Measurements from ENCODE around the gene RFX1.

The RFX1 gene

DNA sequence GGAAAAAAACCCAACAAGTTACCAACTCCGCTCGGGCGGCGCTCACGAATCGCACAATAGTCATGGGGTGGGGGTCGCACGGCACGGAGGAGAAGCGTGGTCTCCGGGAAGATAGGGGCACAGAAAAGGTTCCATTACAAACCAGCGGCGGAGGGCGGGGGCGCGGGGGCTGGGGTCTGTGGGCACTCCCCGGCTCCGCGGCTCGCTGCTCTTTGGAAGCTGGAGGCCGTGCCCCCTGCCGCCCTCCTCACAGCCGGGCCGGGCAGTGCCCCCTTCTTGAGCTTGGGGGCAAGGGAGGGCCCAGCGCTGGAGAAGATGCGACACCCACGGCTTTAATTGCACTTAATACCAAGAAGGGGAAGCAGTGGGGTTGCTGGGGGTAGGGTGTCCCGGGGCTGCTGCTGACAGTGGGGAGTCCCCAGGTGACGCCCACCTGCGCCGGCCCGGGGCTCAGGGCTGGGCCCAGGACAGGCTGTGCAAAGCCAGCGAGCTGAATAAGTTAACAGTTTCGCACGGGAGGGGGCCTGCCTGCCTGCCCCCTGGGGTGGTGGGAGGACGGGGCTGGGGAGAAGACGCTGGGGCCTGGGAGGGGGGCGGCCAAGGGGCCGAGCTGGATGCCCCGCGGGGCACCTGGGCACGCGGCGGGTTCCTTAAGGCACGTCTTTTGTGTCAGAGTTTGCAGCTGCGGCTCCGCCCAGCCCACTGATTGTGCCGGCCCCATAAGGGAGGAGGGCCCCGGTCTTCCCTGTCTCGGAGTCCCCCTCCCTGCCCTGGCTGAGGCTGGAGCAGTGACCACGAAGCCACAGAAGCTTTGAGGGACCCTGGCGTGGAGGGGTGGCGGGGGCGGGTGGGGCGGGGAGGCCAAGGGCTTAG lies 44.1 kb downstream of the RFX1 start:
- DNase-seq, result no peak
- TF ChIP-seq GATA1 (IDR thresholded peaks at IDR 0.05; ENCODE audit: low read depth, low read length), result no peak
- no peak for TF ChIP-seq POLR2A (IDR thresholded peaks at IDR 0.05; ENCODE audit: low read length)

DNA sequence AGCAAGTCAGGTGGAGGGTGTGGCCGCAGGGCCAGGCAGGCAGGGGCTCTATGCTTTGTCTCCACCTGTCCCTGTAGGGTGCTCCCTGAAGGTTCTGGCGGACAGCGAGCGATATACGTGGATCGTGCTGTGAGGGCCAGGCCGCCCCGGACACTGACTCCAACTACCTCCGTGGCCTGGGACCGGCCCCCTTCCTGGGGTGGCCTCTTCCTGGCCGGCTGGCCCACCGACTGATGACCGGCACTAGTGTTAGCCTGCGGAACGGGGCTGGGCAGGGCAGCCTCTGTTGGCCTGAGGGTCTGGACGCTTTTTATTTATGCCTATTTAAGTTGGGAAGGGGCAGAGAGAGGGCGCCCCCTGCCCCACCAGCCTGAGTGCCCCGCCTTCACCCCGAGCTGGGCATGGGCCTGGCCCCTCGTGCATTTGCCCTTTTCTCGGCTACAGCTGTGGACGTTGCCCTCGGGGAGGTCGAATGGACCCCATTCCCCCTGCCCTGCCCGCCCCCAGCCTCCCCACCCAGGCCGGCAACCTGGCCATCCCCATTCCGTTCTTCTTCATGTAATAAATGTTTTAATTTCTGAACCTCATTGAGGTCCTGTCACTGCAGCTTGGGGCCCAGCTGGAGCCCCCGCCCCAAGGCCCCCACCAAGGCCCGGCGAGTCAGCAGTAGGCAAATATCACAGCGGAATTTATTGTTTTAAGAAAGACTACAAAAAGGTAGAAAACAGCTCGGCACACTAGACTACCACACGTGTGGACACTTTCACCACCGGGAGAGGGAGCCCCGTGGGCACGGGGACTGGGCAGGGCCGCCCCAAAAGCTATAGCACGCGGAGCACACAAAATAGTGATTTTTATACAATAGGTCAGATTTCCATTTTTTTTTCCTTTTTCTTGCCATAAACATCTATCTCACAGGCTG lies 45.0 kb downstream of the RFX1 start:
- DNase-seq, result no peak
- no peak for TF ChIP-seq POLR2A (IDR thresholded peaks at IDR 0.05; ENCODE audit: low read length)

- no peak for TF ChIP-seq GATA1 (IDR thresholded peaks at IDR 0.05; ENCODE audit: low read depth, low read length)
- TF ChIP-seq POLR2A (IDR thresholded peaks at IDR 0.05; ENCODE audit: low read length), result no peak
- DNase-seq, result peak in 1 of 2 experiments; percentile 21
These were observed 45.9 kb downstream of the RFX1 start for GRCh38 chr19:13959962-13960862.

DNA sequence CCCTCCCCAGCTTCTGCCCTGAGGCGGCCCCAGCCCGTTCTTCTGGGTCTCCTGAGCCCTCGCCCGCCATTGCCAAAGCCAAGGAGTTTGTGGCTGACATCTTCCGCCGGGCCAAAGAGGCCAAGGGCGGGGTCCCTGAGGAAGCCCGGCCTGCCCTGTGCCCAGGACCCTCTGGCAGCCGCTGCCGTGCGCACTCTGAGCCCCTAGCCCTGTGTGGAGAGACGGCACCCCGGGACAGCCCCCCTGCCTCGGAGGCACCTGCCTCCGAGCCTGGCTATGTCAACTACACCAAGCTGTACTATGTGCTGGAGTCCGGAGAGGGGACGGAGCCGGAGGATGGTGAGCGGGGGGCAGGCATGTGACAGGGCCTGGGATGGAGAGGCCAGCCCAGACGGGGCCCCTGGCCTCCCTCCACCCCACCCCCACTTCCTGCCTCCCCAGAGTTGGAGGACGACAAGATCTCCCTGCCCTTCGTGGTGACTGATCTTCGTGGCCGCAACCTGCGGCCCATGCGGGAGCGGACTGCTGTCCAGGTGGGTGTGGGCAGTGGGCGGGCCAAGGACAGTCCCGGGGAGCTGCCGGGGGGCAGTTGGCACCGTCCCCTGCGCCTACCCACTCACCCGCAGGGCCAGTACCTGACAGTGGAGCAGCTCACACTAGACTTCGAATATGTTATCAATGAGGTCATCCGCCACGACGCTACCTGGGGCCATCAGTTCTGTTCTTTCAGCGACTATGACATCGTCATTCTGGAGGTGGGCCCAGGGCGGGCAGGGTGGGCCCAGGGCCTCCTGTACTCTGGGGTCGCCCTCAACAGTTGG lies 46.8 kb downstream of the RFX1 start:
- DNase-seq, result no peak
- TF ChIP-seq GATA1 (IDR thresholded peaks at IDR 0.05; ENCODE audit: low read depth, low read length) (no peak), POLR2A (IDR thresholded peaks at IDR 0.05; ENCODE audit: low read length) (no peak)

DNA sequence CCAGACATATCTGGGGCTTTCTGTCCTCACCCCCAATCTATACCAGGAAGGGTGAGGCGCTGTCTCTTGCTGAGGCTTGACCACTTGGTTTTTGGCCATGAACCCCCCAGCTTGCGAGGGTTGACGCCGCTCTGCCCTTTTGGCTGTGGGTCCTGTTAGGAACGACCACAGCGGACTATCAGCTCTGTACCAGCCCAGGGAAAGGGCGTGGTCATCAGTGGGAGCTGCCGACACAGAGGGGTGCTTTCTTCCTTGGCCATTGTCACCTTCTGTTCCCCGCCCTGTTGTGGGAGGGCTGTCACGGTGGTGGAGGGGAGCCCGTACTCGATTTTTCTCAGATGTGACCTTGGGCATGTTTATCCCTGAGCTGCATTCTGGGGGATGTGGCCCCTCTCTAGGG lies 48.1 kb downstream of the RFX1 start:
- peak; percentile 45 to 72 for DNase-seq
- TF ChIP-seq POLR2A (IDR thresholded peaks at IDR 0.05; ENCODE audit: low read length) (peak; percentile 10), GATA1 (IDR thresholded peaks at IDR 0.05; ENCODE audit: low read depth, low read length) (no peak)

- DNase-seq, result no peak
- TF ChIP-seq GATA1 (IDR thresholded peaks at IDR 0.05; ENCODE audit: low read depth, low read length), result no peak
- TF ChIP-seq POLR2A (IDR thresholded peaks at IDR 0.05; ENCODE audit: low read length), result peak; percentile 30
These were observed 49.1 kb downstream of the RFX1 start for GRCh38 chr19:13957051-13957450.

DNA sequence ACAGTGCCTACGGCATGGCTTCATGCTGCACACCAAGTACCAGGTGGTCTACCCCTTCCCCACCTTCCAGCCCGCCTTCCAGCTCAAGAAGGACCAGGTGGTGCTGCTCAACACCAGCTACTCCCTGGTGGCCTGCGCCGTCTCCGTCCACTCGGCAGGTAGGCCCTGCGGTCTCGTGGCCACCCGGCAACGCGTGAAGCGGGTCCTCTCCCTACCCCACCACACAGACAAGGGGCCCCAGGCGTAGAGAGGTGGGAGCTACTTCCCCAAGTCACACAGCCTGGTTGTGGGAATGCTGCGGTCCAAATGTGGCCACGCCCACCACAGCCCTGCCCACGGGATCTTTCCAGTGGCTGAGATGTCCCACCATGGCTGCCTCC lies 49.8 kb downstream of the RFX1 start:
- TF ChIP-seq POLR2A (IDR thresholded peaks at IDR 0.05; ENCODE audit: low read length) (no peak), GATA1 (IDR thresholded peaks at IDR 0.05; ENCODE audit: low read depth, low read length) (no peak)
- no peak for DNase-seq

GRCh38 chr19:13955662-13956364 lies 50.3 kb downstream of the RFX1 start:
- TF ChIP-seq POLR2A (IDR thresholded peaks at IDR 0.05; ENCODE audit: low read length) (no peak), GATA1 (IDR thresholded peaks at IDR 0.05; ENCODE audit: low read depth, low read length) (no peak)
- no peak for DNase-seq

DNA sequence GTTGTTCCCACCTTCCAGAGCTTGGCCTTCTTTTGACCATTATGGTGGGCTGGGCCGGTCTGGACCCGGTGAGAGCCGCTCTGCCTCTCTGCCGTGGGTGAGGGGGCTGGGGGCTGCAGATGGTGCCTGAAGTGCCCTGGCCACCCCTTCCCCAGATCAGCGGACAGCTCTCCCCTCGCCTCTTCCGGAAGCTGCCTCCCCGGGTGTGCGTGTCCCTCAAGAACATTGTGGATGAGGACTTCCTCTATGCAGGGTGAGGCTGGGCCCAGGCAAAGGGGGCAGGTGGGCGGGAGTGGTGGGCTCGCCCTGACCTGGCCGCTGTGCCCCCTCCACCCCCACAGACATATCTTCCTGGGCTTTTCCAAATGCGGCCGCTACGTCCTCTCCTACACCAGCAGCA lies 51.9 kb downstream of the RFX1 start:
- TF ChIP-seq POLR2A (IDR thresholded peaks at IDR 0.05; ENCODE audit: low read length), result no peak
- TF ChIP-seq GATA1 (IDR thresholded peaks at IDR 0.05; ENCODE audit: low read depth, low read length), result no peak
- no peak for DNase-seq

- TF ChIP-seq POLR2A (IDR thresholded peaks at IDR 0.05; ENCODE audit: low read length) (peak; percentile 61), GATA1 (IDR thresholded peaks at IDR 0.05; ENCODE audit: low read depth, low read length) (no peak)
- DNase-seq, result peak; percentile 49 to 65
These were observed 53.1 kb downstream of the RFX1 start for GRCh38 chr19:13952931-13953531.

- peak; percentile 100 for DNase-seq
- no peak for TF ChIP-seq GATA1 (IDR thresholded peaks at IDR 0.05; ENCODE audit: low read depth, low read length)
- no peak for TF ChIP-seq POLR2A (IDR thresholded peaks at IDR 0.05; ENCODE audit: low read length)
These were observed 53.8 kb downstream of the RFX1 start, which contains the start of gene DCAF15 for GRCh38 chr19:13952154-13952930. DCAF15 (plus strand) TSS chr19:13952509; CDS start chr19:13952513, 4 bp downstream.

Measured in erythroblast (primary cell).